ENCODE measurements around the gene CMIP. TPM values are rescaled to one million over a fixed set of nuclear protein-coding genes. Genes with fewer than 3 reads are reported as not detected.

CMIP gene
- total RNA-seq, 2 experiments from 2014 or later = 26.3 to 29.1 TPM

- ChIA-PET POLR2A (no interaction called here), CTCF (no interaction called here)
Observed at GRCh38 chr16:81705261-81705660, 260.7 kb downstream of the CMIP start.

DNA sequence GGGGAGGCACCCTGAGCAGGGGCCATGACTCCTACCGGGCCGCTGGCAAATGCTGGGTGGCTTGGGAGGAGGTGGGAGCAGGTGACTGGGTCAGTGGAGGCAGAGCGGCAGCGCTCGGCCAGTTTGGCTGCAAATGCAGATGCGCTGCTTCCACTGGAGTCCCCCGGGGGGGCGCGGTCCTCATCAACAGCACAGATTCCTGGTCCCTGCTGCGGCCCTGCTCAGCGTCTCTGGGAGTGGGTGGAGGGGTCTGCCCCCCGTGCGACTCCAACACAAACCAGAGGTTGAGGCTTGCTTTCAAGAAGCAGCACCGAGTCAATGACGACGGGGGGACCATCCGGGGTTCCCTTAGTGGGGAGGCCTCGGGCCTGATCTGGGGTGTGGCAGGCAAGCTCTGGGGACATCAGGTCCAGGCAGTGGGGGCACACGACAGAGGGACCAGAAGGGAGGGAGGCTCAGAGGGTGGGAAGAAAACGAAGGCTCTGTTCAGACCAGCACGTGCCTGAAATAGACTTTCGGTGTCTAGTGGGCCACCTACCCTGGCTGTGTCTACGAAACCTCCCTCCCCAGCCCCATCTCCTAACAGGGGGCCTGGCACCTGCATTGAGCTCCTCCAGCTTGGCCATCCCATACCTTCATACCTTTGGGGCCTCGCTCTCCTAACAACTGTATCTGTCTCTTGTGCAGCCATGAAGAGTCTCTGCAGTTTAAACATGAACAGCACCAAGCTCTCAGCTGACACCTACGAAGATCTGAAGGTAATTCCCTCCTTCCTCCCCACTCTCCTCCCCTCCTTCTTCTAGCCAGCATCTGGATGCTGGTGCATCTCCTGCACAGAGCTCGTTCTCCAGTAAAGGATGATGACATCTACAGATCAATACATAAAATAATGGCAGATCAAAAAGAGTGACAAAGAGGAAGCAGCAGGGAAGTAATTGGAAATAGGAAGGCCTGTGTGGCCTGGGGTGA lies 262.0 kb downstream of the CMIP start:
- CTCF ChIA-PET = no interaction called here
- POLR2A ChIA-PET = no interaction called here

DNA sequence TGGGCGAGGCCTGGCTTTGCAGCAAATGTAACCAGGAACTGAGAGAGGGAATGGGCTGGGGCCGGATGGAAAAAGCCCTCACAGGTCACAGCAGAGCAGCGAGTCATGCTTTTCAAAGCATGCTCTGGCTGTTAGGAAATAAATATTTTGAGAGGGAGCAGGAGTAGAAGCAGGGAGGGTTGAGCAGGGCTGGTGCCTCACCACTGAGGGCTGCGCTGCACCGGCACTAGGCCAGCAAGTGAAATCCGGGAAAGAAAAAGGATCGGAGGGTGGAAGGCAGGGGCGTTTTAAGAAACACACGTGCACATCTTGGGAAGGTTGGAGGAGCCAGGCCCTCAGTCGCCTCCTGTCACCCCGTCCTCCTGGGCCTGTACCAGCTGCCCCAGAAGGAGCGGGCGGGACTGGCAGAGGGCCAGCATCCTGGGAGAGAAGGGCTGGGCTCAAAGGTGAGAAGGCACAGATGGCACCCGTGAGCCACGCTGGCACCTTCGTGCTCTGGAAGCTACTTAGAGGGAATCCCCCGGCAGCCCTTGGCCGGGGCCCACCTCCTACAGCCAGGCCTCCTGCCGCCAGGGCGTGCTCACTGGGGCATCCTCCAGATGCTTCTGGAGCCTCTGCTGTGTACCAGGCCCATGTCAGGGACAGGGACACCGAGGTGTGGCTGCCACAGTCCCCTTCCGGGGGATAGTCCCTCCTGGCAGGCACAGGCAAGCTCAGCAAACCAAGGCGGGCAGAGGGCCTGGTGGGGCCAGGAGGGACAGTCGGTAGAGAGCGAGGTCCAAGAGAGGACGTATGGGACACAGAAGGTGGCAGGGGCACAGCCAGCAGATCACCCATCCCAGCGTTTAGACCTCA lies 263.0 kb downstream of the CMIP start:
- ChIA-PET POLR2A (no interaction called here), CTCF (no interaction called here)

- ChIA-PET CTCF (no interaction called here), POLR2A (no interaction called here)
Observed at GRCh38 chr16:81708266-81709015, 263.8 kb downstream of the CMIP start.

GRCh38 chr16:81709016-81709900 lies 264.6 kb downstream of the CMIP start:
- POLR2A ChIA-PET = no interaction called here

DNA sequence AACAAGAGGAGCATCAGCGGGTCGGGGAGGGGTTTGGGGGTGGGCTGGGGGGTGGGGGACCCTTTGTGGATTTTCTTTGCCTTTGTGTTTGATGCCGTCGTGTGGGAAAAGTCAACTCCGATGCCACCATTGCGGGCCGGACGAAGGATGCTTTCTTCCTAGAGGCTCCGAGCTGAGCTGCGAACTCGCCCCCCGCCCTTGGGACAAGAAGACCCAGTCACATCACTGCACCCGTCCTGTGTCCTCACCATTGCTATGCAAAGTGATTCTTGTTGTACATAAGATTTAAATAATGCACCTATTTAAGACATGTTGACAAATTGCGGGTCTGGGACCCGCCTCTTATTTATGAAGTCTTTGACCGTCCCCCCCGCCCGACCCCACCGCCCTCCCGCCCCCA lies 265.4 kb downstream of the CMIP start:
- ChIA-PET CTCF (no interaction called here), POLR2A (no interaction called here)

More at GRCh38 chr16:81709016-81709900, 264.6 kb downstream of the CMIP start:
- CTCF ChIA-PET = no interaction called here

DNA sequence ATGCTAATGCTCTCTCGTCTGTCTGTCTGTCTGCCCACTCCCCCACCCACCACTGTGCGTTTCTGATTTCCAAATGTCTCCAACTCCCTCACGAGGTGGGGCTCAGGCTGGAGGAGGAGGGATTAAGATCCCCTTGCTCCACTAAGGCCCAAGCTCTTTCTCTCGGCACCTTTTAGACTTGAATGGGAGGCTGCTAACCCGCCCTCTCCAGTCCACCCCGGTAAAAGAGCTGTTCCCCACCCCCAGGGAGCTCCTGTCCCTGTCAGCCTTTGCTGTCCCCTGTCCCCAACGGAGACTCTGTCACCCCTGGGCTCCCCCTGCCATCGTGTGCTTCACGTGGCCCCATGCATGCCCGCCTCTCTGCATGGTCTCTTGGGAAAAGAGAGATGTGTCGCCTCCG lies 266.0 kb downstream of the CMIP start:
- ChIA-PET POLR2A (no interaction called here), CTCF (no interaction called here)

DNA sequence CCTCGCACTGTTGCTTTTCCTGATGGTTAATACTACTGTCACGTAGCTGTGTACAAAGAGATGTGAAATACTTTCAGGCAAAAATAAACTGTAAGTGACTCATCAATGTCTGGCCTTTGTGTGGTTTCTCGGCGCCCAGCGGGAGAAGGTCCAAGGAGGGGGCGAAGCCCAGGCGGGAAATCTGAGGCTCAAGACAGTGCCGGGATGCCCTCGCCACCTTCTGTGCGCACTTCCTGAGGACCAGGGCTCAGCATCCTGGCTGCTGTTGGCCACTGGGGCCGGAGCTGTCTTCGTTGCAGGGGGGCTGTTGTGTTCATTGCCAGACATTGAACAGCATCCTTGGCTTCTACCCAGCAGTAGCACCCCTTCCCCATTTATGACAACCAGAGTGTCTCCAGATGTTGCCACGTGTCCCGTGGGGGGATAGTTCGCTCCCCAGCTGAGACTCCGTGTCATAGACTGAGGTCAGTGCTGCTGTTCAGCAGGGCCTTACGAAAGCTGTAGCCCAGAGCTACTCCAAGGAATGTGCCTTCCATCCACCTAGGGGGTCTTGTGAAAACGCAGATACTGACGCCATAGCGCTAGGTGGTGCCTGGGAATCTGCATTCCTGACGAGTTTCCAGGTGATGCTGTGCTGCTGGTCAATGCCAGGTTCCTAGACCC lies 267.2 kb downstream of the CMIP start:
- POLR2A ChIA-PET = no interaction called here
- CTCF ChIA-PET = interaction anchor here (0.6 to 1.4 kb wide), 2 partner anchors 15 to 275 kb away, joined by 3 to 4 read pairs; no protein-coding TSS in a partner anchor

- ChIA-PET POLR2A (no interaction called here), CTCF (interaction anchor here (0.6 to 1.7 kb wide), 3 partner anchors 10 to 276 kb away, joined by 3 to 5 read pairs (median 4); no protein-coding TSS in a partner anchor)
Observed at GRCh38 chr16:81712681-81713080, 268.1 kb downstream of the CMIP start.

- ChIA-PET CTCF (interaction anchor here (1.7 kb wide), 1 partner anchor 10 kb away, joined by 5 read pairs; no protein-coding TSS in a partner anchor), POLR2A (no interaction called here)
Observed at GRCh38 chr16:81713295-81713772, 268.7 kb downstream of the CMIP start.

DNA sequence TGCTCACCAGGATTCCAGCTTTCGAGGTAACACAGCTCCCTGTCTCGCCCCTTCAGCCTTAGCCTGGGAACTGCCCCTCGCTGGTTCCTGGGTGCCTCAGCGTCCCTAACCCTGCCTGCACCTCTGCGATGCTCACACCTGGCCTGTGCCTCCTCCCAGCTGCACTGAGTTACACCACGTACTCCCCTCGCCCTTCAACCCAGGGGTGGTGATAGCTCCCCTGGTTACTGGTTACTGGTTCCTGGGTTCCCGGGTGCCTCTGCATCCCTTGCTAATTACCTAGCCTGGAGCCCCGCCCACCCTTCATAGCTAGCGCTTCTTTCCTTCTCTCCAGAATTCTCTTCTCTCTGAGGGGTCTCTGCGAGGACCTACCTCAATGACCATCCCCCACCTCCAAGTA lies 269.2 kb downstream of the CMIP start:
- POLR2A ChIA-PET = no interaction called here
- CTCF ChIA-PET = interaction anchor here (1.7 kb wide), 1 partner anchor 9 kb away, joined by 5 read pairs; no protein-coding TSS in a partner anchor

DNA sequence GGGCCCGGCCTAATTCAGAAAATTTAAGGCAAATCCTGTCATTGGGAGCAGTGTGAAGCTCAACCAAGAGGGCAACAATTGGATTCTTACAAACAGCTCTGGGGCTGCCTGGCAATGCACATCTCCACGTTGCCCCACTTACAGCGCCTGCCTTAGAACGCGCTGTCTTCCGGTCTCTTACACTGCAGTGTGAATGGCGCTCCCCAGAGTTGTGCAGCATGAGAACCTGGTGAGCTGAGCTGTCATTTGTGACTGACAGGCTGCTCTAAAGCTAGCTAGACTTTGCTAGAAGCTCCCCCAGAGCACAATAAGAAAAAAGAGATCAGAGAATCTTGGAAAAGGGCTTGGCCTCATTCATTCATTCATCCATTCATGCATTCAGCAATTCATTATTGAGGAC lies 270.0 kb downstream of the CMIP start:
- POLR2A ChIA-PET = interaction anchor here (0.6 kb wide), 1 partner anchor 93 kb away, joined by 4 read pairs; no protein-coding TSS in a partner anchor
- CTCF ChIA-PET = interaction anchor here (0.6 to 1.7 kb wide), 5 partner anchors 8 to 740 kb away, joined by 3 to 5 read pairs (median 3); no protein-coding TSS in a partner anchor

DNA sequence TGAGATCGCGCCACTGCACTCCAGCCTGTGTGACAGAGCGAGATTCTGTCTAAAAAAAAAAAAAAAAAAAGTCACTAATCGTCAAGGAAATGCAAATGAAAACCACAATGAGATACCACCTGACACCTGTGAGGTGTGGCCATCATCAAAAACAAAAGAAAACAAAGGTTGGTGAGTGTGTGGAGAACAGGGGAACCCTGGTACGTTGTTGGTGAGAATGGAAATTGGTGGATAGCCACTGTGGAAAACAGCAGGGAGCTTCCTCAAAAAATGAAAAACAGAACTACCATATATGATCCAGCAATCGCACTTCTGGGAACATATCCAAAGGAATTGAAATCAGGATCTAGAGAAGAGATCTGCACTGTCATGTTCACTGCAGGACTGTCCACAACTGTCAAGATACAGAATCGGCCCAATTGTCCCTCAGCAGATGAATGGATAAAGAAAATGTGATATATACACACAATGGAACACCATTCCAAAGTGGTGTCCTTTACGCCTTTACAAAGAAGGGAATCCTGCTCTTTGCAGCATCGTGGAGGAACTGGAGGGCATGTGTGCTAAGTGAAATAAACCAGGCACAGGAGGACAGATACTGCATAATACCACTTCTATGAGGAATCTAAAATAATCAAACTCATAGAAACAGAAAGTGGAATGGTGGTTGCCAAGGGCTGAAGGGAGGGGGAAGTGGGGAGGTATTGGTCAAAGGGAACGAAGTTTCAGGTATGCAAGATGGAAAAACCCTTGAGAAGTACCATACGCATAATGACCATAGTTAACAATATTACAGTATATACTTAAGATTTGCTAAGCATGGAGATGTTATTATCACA lies 271.0 kb downstream of the CMIP start:
- POLR2A ChIA-PET = interaction anchor here (0.6 kb wide), 1 partner anchor 94 kb away, joined by 4 read pairs; no protein-coding TSS in a partner anchor
- CTCF ChIA-PET = interaction anchor here (0.6 to 0.9 kb wide), 4 partner anchors 62 to 741 kb away, joined by 3 to 4 read pairs (median 3); no protein-coding TSS in a partner anchor

- CTCF ChIA-PET = interaction anchor here (0.7 to 1.9 kb wide), 5 partner anchors 13 to 640 kb away, joined by 3 to 5 read pairs (median 4); no protein-coding TSS in a partner anchor
- POLR2A ChIA-PET = no interaction called here
Observed at GRCh38 chr16:81716478-81717225, 272.0 kb downstream of the CMIP start.

DNA sequence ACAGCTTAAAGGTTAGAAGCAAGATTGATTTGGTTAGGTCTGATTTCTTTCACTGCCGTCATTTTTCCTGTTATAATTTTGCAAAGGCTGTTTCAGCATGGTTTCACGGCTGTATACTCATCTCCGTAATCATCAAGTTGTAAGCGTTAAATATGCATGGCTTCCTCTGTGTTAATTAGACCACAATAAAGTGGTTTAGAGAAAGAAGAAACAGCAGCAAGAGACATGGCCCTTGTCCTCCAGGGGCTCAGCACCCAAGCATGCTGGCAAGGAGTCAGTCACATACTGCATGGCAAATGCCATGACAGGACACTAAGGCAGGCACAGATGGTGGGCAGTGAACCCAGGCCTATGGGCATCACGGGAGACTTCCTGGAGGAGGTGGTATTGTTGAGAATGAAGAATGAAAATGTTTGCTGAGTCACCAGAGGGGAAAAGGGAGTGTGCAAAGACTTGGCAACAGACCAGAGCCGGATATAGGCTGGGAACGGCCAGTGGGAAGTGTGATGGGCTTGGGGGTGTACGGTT lies 273.1 kb downstream of the CMIP start:
- ChIA-PET POLR2A (no interaction called here), CTCF (interaction anchor here (0.7 to 1.9 kb wide), 3 partner anchors 94 to 138 kb away, joined by 3 to 5 read pairs (median 4); no protein-coding TSS in a partner anchor)

DNA sequence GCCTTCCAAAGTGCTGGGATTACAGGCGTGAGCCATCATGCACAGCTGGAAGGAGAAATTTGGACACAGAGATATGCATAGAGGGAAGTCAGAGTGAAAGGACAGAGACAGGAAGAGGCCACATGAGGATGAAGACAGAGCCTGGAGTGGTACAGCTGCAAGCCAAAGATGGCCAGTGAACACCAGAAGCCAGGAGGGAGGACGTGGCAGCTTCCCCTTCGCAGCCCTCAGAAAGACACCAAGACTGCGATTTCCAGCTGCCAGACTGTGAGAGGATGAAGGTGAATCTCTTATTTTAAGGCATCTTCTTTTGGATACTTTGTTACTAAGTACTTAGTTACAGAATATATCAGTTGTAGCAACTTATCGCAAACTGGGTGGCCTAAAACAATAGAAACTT lies 274.0 kb downstream of the CMIP start:
- ChIA-PET POLR2A (no interaction called here), CTCF (interaction anchor here (0.8 to 1.9 kb wide), 3 partner anchors 95 to 315 kb away, joined by 3 to 5 read pairs (median 4); no protein-coding TSS in a partner anchor)
